Caki2 (cell line): ENCODE data around the gene KCNK5. TPM values are rescaled to one million over a fixed set of nuclear protein-coding genes. Genes with fewer than 3 reads are reported as not detected.
A peak's percentile ranks its signal among the peaks of the same experiment; 100 is the strongest.

Experiments used
- DNase-seq: peaks from one replicate; pipeline ENCODE4 v3.0.0-alpha.2; 2015; ENCODE audit warnings: low read depth
- in situ Hi-C: cut with HindIII; loops from 2 replicates; pipeline ENCODE4 v1.10.0; 2016; ENCODE audit warnings: low sequenced_read_pairs, low pct_unique_long_range_greater_than_20kb, mixed read lengths
- total RNA-seq: library from RNA; depleted of rRNA; stranded (reverse); fragments of >200 nt; shearing (Covaris generic); gene quantifications from 2 replicates; pipeline ENCODE4 v1.2.3, GENCODE V29; 2014; ENCODE audit warnings: low replicate concordance; rRNA removed

Gene KCNK5, protein sequence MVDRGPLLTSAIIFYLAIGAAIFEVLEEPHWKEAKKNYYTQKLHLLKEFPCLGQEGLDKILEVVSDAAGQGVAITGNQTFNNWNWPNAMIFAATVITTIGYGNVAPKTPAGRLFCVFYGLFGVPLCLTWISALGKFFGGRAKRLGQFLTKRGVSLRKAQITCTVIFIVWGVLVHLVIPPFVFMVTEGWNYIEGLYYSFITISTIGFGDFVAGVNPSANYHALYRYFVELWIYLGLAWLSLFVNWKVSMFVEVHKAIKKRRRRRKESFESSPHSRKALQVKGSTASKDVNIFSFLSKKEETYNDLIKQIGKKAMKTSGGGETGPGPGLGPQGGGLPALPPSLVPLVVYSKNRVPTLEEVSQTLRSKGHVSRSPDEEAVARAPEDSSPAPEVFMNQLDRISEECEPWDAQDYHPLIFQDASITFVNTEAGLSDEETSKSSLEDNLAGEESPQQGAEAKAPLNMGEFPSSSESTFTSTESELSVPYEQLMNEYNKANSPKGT
- 0.74 and 3.0 TPM in 2 replicates for total RNA-seq

DNA sequence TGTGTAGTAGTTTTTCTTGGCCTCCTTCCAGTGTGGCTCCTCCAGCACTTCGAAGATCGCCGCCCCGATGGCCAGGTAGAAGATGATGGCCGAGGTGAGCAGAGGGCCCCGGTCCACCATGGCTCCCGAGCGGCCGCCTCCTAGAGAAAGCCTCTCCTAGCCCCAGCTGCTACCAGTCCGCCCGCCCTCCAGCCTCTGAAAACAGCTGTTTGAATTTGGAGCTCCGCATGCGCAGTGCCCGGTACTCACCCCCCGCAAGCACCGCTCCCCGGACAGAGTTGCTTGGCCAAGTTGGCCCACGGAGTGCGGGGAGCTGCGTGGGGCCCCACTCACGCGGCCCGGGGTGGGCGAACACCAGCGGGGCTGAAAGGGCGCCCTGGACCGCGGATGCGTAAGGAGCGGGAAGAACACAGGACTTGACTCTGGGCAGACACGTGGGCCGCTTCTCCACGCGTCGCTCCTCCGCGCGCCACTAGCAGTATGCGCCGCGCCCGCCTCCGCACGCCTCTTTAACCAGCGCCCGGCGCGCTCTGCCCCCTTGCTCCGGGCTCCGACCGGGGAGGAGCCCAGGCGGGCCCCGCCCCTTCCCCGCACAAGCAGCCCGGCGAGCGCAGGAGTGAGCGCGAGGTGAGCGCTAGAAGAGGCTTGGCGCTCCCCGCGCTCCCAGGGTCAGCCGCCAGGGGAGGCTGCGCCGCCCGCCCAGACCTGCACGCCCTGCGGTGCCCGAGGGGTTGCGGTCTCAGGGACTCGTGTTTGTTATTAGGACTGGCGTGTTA lies at the start of gene KCNK5:
TSS of gene KCNK5 (minus strand) at position 484 of the 776 bp plus-strand sequence. CDS start at position 120, 364 bp downstream.
- DNase-seq = peak; percentile 77
- in situ Hi-C loops = no loop called here

DNA sequence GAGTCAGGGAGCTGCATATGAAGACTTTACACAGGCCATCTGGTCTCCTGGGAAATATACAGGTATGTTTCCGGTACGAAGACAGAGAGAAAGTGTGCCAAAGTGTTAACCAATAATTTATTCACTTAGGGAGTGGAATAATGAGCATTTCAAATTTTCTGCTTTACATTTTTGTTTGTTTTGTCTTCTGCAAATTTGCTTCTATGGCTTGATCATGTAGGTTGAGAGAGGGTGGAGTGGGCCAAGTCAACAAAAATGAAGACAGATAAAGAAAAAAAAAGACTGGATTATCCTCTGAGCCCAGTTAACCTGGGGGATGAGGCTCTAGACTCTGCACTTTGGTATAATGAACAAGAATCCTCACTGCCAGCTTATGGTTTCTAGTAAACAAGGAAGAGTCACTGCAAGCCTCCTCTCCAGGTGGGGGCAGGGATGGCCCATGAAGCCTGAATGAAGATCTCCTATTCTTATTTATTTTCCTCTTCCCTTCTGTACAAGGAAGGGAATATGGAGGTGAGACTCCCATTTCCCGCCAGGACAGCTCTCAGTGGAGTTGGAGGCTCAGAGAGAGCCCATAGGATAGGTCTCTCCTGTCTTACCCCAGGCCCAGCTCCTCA lies 47.2 kb upstream of the KCNK5 start:
- in situ Hi-C loops = no loop called here
- no peak for DNase-seq

DNA sequence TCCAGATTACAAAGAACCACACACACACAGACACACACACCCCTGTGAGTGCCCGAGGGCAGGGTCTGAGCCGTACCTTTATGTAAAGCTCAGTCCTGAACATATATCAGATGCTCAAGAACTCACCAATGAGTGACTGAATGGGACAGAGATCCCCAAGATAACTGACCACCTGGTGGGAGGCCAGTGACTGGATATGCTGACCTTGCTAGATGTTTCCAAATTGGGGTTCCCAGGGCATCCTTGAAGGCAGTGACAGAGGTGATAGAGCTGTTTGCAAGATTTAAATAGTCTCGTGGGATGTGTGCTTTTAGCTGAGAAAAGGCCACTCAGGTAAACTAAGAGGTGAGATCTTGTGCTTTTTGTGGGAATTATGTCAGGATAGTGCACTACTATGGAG lies 45.6 kb upstream of the KCNK5 start:
- in situ Hi-C loops = no loop called here
- no peak for DNase-seq

DNA sequence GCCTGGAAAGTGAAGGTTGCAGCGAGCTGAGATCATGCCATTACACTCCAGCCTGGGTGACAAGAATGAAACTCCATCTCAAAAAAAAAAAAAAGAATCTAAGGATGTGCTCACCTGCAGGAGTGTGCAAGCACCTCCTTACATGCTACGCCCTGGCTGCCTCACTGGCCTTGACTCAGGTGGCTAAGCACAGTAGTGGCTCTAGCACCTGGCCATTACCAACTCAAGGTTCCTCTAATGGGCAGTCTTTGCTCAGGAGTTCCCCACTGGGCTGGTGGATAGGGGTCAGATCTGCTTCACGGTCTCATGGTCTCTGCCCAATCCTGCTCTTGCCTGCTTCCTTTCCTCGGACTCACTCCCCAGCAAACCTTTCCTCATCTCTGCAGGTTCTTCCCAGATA lies 45.2 kb upstream of the KCNK5 start:
- no peak for DNase-seq
- in situ Hi-C loops = no loop called here

DNA sequence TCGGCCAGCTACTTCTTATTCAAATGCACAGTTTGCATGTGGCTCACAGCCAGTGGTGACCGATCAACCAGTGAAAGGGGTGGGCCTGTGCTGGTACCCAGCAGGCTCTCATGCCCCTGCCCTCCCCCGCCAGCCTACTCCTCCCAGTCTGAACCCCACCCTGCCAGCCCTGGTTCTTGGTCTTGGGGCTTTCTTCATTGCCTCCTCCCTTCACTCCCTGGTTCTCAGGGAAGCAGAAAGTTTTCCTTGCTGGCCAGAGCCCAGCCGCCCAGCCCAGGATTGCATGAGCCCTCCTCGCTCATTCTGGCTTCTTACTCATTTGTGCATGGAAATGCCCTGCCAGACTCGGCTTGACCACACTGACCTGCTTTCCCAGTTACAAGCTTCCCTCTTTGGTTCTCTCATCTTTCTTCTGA lies 44.1 kb upstream of the KCNK5 start:
- DNase-seq = peak; percentile 62
- in situ Hi-C loops = no loop called here

DNA sequence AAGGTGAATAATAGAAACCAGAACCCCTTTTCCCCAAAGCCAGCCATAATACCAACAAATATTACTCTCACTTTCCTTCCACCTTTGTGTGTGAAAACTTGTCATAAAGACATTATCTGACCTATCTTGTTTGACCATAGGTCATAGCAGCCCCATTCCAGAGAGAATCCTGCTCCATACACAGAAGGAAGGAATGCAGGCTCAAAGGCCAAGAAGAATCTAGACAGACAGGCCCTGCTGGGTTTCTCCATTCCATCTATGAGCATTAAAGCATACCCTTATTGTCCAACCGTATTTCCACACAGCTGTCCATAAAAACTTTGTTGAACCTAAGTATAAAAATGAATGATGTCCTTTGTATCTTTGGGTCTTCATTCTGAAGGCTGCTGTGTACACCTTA lies 40.7 kb upstream of the KCNK5 start:
- in situ Hi-C loops = loop anchor here (10.0 kb wide), 1 partner anchor 95 kb away; no protein-coding TSS in a partner anchor
- DNase-seq = no peak

DNA sequence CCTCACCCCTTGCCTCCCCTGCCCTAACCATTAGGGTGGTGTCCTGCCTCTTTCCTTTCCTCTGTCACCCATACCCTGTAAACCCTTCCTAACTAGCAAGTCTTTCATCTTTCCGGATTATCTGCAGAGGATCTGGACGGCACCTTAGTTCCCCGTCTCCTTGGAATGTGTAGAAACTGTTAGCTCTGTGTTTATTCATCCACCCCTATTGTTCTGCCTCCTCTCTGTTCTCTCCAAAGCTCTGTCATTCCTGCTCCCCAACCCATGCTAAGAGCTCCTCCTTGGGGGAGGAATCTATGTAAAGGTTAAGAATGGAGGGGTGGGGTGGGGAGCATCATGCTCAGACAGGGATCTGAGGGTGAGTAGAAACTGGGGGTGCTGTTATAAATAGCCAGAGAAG lies 39.4 kb upstream of the KCNK5 start:
- DNase-seq = no peak
- in situ Hi-C loops = loop anchor here (10.0 kb wide), 1 partner anchor 94 kb away; no protein-coding TSS in a partner anchor

DNA sequence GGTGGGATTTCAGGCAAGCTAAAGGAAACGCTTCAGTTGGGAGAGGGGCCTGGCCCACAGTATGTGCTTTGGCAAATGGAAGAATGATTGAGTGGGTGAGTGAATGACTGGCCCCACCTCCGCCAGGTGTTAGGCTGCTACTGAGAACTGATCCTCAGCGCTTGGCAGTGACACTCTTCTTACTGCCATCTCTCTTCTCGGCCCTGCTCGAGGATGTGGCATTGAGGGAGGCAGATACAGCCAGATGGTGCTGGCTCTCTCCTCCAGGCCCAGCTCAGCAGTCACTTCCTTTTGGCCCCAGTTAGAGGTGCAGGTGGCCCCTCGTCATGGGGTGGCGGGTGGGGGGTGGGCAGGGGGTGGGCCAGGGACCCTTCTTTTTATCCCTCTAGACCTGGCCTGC lies 38.9 kb upstream of the KCNK5 start:
- no peak for DNase-seq
- in situ Hi-C loops = loop anchor here (10.0 kb wide), 1 partner anchor 93 kb away; no protein-coding TSS in a partner anchor

DNA sequence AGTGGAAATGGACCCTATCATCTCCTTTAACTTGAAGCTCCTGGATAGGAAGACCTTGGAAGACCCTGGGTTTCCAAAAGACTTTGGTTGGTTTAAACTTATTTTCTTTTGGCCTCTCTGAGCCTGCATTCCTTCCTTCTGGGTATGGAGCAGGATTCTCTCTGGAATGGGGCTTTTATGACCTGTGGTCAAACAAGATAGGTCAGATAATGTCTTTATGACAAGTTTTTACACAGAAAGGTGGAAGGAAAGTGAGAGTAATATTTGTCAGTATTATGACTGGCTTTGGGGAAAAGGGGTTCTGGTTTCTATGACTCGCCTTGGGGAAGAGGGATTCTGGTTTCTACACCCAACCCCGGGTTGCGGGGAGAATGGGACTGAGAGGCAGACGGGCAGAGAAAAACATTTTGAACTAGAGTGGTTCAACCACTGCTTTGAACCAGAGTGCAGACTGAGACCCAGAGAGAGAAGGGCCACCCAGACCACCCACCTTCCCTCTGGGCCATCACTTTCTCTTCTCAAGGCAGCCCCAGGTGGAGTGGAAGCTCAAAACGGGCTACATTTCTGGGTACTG lies 37.6 kb upstream of the KCNK5 start:
- in situ Hi-C loops = loop anchor here (10.0 kb wide), 1 partner anchor 92 kb away; no protein-coding TSS in a partner anchor

DNA sequence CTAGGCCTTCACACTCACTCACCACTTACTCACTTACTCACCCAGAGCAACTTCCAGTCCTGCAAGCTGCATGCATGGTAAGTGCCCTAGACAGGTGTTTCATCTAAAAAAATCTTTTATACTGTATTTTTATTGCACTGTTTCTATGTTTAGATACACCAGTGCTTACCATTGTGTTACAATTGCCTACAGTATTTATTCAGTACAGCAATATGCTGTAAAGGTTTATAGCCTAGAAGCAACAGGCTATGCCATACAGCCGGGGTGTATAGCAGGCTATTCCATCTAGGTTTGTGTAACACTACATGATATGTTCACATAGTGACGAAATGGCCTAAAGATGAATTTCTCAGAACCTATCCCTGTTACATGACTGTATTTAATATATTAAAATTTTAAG lies 37.1 kb upstream of the KCNK5 start:
- in situ Hi-C loops = loop anchor here (10.0 kb wide), 1 partner anchor 92 kb away; no protein-coding TSS in a partner anchor
- DNase-seq = no peak

More for the DNA sequence above, 37.6 kb upstream of the KCNK5 start:
- no peak for DNase-seq

DNA sequence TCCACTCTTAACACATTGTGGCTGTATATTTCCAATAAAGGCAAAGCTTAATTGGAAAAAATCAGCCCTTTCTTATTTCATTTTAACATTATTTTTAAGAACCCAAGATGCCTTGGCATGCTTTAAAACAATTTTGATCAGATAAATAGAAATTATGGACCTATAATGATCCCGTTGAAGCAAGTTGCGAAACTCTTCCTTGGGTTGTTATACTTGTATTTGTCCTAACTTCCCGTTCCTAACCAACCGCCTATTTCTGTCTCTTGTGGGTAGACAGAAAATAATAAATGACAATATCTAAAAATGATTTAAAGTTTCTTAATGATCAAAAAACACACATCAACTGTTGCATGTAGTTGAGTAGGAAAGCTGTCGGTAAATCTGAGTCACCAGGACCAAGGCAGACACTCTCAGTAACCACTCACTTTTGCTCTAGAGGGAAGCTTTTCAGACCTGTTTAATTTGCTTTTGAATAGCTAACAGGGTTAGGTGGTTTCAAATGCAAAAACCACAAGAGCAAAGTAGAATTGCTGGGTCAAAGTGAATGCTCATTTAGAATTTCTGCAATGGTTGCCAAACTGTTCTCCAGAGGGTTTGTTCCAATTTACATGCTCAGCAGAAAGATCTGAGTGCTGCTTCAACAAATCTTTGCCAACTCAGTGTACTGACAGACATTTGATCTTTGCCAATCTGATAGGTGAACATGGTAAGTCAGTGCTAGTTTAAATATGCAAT lies 34.2 kb upstream of the KCNK5 start:
- no peak for DNase-seq
- in situ Hi-C loops = loop anchor here (10.0 kb wide), 1 partner anchor 89 kb away; no protein-coding TSS in a partner anchor

DNA sequence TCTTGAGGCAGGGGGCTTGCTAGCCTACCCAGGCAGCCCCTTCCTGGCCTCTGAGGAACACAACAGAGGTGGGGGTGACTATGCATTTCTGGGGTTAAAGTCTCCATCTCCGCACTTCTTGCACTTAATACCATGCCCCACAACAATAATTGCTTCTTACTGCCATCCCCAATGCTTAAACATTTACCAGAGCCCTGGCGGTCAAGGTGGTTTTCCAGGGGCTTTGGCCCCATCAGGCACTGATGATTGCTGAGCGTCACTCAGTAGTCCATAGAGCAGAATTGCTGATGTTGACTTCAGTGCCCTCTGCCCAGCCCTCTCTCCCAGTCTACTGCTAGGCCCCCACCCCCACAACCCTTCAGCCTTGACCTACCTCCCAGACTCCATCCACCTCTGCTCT lies 32.5 kb upstream of the KCNK5 start:
- no peak for DNase-seq
- in situ Hi-C loops = loop anchor here (10.0 kb wide), 1 partner anchor 87 kb away; no protein-coding TSS in a partner anchor

DNA sequence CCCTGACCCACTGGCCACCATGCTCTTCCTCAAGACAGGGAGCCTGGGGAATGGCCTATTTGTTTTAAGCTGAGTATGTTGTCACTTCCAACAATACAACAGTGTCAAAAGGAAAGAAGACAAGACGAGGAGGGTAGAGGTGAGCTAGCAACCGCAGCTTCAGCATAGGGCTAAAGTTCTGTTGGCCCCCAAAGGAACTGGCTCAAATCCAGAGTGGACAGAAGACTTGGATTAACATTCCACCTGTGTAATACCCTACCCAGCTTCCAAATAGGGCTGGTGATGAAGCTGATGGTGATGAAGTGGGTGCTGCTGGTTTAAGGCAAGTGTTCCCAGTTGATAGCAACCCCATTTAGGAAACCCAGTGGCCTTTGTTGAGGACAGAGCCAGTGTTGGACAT lies 31.7 kb upstream of the KCNK5 start:
- in situ Hi-C loops = loop anchor here (10.0 kb wide), 1 partner anchor 86 kb away; no protein-coding TSS in a partner anchor
- no peak for DNase-seq

DNA sequence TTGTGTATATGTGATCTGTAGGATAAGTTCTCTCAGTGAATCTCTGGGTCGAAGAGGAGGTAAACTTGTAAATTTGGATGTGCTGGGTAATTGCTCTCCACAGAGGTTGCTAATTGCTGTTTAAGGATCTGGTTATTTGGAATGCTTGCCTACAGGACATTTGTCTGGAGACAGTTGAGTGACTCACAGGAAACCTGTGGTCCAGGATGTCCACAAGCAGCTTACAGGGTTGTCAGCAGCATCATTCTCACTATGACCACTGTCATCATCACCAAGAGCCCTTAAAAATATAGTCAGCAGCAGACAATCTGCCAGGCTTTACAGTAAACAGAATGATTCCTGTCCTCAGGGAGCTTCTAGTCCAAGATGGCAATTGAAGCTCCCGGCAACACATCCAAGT lies 31.2 kb upstream of the KCNK5 start:
- DNase-seq = no peak
- in situ Hi-C loops = loop anchor here (10.0 kb wide), 1 partner anchor 86 kb away; no protein-coding TSS in a partner anchor

DNA sequence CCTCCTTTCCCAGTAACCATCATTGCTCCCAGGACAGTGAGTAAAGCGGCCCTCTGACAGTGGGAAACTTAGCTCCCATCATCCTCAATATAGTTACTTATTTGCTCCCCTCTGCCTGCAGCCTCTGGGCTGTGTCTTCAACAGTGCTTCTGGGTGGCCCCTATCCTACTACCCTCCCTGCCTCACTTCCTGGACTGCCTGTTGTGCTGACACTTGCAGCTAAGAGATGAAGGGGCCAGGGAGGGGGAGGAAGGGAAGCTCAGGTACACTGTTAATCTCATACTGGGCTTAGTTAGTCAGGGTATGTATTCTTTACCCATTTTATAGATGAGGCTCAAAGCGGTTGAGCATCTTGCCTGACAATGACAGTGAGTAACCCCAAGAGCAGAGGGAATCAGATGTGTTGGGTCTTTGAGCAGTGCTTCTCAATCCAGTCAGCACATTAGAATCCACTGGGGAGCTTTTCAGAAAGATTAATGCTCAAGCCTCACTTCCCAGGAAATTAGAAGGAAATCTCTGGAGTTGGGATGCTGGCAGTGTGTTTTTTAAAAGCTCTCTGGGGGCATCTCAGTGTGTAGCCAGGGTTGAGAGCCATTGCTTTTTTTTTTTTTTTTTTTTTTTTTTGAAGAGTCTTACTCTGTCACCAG lies 27.1 kb upstream of the KCNK5 start:
- in situ Hi-C loops = no loop called here
- DNase-seq = no peak

DNA sequence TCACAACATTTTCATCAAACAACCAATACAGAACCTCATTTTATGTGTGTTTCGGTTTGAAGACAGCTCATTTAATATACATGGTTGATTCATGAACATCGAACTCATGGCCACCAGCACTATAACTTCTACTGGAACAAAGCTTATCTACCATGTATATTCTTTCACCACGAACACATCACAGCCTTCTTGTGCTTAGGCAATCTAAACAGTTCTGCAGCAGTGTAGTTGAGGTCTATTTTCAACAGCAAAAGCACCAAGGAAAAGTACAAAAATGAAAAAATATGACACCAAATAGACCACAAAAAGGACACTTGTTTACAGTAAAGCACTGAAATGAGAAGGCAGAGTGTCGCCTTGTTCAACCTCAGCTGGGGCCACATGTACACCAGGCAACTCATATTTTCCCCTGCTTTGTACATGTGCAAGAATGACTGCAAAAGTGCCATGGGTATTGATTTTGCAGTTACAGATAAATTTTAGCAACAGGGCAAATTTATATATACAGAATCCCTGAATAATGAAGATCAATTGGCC lies 25.8 kb upstream of the KCNK5 start:
- no peak for DNase-seq
- in situ Hi-C loops = no loop called here

DNA sequence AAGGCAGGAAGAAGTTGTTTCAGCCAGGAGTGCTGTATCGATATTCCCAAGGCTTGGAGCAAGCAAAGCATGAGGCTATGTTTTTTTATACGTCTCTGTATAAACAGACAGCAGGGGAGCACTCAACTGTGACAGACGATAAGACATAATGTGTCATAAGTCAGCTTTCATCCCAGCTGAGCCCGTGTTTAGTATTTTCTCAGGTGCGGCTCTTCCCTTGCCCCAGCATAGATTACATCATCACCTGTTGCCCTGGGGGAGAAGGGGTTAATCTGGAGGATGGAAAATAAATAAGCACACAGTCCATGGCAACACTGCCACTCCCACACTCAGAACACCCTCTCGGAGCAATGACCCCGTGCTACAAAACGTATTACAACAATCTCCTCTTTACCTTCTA lies 22.1 kb upstream of the KCNK5 start:
- DNase-seq = peak; percentile 78
- in situ Hi-C loops = no loop called here
